HG02840 (cell line): ENCODE measurements around the gene KCNF1.
"Not testable (repeated sequence)": the region's sequence is repeated elsewhere in the genome, so short reads cannot be mapped to it uniquely, and the experiment has no call there.

Experiments
- ATAC-seq: cut with Tn5 transposase; IDR thresholded peaks from one replicate; pipeline ENCODE4 v1.9.1; 2021; ENCODE audit warnings: mild to moderate bottlenecking, moderate library complexity, moderate number of reproducible peaks; ENCODE audit not compliant: unreplicated experiment, low FRiP score

KCNF1 gene

DNA sequence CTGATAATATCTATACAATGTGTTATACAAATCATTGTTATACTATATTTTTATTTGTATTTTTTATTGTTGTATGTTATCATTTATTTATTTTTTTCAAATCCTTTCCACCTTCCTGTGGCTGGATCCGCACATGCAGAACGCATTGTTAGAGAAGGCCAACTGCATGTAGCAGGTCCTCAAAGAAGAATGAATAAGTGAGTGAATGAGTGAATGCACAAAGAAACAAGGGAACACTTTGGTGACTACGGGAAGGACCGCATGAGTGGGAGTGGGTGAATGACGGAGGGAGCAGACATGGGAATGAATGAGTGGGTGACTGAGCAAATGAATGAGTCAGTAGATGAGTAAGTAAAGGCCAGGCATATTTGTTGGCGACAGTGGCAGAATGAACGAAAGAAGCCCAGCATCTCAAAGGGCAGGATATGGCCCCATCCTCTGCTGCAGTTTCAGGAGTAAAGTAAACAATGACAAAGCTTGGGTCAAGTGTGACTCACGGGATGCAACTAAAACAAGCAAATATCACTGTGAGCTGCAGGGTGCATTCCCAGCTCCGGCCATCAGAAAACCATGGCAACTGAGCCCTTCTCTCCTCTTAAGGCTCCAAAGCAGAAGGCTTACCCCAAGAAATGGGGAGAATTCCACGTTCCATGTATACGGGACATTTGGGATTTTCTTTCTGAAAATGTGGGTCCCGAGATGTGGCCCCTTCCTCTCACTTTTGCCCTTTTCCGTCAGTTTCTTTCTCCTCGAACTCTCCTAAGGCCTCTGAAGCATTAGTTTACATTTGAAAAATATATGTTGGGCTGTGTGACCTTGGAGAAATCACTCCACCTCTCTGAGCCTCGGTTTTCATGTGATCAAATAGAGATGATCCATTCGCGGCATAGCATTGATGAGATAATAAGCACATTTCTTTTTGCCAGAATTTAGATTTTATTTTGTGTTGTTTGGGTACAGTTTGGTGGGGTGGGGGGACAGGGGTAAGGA is 24.5 kb downstream of the KCNF1 start:
- ATAC-seq: no peak

DNA sequence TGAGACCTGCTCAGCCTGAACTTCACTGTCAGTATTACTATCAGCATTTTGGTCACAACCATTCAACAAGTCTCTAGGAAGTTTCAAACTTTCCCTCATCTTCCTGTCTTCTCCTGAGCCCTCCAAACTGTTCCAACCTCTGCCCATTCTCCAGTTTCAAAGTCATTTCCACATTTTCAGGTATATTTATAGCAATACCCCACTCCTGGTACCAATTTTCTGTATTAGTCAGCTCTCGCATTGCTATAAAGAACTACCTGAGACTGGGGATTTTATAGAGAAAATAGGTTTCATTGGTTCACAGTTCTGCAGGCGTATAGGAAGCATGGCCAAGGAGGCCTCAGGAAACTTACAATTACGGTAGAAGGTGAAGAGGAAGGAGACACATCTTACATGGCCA is 27.3 kb downstream of the KCNF1 start:
- no peak for ATAC-seq

DNA sequence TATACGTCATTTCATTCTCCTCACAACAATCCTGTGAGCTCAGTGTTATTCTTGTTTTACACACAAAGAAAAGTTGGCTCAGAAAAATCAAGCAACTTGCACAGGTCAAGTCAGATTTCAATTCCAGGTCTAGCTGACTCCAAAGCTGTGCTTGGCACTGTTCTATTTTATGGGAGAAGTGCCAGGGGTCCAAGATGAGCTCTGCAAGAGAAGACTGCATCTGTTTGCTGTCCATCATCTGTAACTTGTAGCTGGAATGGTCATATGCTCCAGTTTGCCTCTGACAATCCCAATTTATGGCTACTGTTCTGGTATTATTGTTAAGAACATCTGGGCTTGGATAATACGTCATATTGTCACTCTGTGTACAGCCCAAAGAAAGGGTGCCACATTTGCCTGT is 28.9 kb downstream of the KCNF1 start:
- no peak for ATAC-seq

DNA sequence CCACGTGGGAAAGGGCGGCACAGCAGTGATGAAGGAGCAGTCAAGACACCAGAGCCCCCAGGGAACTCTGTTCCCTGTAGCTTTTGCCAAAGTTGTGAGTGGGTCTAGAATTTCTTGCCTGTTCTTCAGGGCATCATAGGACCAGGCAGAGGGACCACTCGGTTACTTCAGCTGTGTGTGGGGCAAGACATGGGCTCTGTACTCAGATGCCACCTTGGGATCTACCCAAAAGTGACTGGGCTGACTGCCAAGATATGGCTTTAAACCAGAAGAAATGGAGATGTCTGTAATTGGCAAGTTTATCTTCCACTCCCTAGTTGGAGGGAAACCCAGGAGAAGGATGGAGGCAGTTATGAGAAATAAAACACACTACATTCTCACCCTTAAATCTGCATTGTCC is 29.6 kb downstream of the KCNF1 start:
- no peak for ATAC-seq

- no peak for ATAC-seq
Measured at GRCh38 chr2:10944799-10945198, 33.1 kb downstream of the KCNF1 start.

DNA sequence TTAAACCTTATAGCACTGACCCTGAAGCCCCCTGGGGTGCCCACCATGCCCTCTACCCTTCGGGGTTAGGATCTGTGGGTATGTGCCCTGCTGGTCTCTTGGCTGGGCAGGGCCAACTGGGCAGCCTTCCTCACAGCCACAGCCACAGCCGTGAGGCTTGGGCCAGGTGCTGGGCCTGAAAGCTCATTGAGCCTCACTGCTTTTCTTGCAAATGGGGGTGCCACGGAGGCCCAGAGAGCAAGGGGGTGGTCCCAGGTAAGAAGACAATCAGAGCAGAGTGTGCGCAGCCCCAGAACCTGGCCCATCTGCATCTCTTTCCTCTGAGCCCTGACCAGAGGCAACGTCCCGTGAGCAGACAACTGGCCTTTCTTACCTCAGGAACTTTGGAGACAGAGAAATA is 34.7 kb downstream of the KCNF1 start:
- no peak for ATAC-seq

- no peak for ATAC-seq
Measured at GRCh38 chr2:10947005-10947440, 35.3 kb downstream of the KCNF1 start.

- ATAC-seq: no peak
Measured at GRCh38 chr2:10947446-10948187, 35.9 kb downstream of the KCNF1 start.

GRCh38 chr2:10948188-10948564 is 36.4 kb downstream of the KCNF1 start:
- ATAC-seq: no peak

DNA sequence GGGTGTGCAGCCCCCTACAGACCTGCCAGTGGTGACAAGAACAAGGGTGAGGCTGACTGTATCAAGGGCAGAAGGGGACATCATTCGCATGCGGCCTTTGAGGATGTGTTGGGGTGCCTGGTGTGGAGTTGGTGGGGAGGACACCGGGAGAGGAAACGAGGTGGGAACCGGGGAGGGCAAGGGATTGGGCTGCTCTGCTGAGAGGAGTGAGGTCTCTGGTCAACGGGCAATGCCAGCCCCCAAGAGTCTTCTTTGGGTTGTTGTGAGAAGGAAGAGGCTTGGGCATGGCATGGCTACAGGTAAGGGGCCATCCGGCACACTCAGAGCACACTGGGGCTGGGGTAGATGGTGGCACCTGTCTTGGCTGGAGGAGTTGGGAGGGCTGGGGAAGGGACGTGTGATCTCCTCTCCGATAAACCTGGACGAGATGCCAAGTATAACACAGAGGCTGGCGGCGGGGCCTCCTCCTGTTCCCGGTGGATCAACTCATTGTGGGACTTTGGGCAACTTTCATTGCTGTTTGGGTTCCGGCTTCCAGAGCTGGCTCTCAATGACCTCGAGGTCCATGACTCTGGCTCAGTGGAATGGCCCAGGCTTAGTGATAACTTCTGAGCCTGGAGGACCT is 37.0 kb downstream of the KCNF1 start:
- no peak for ATAC-seq

DNA sequence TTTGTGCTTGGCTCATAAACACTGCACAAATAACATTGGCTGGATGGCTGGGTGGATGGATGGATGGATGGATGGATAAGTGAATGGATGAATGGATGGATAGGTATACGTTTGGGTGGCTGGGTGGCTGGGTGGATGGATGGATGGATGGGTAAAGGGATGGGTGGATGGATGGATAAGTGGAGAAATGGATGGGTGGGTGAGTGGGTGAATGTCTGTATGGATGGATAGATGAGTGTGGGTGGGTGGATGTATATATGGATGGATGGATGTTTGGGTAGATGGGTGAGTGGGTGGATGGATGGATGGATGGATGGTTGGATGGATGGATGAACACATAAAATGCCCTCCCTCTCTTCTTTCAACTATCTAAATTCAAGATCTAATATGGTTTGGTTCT is 38.1 kb downstream of the KCNF1 start:
- no peak for ATAC-seq

GRCh38 chr2:10951558-10952414 is 40.1 kb downstream of the KCNF1 start:
- ATAC-seq: no peak

DNA sequence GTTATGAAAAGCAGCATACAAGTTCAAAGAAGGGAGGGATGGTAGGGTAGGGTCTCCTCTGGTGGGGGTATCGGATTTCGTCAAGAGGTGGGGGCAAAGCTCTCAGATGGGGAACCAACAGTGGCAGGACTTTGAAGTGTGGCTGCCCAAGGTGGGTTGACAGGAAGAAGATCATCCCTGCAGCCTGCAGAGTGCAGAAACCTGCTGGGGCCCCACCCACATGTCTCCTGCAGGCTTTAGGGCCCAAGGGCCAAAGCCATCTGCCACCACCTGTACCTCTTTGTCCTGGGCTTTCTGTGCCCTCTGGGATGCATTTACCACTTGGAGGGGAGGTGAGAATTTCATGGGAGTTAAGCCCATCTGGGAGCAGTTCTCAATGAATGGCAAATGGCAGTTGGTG is 42.7 kb downstream of the KCNF1 start:
- ATAC-seq: no peak

GRCh38 chr2:10954856-10955818 is 43.4 kb downstream of the KCNF1 start:
- no peak for ATAC-seq

DNA sequence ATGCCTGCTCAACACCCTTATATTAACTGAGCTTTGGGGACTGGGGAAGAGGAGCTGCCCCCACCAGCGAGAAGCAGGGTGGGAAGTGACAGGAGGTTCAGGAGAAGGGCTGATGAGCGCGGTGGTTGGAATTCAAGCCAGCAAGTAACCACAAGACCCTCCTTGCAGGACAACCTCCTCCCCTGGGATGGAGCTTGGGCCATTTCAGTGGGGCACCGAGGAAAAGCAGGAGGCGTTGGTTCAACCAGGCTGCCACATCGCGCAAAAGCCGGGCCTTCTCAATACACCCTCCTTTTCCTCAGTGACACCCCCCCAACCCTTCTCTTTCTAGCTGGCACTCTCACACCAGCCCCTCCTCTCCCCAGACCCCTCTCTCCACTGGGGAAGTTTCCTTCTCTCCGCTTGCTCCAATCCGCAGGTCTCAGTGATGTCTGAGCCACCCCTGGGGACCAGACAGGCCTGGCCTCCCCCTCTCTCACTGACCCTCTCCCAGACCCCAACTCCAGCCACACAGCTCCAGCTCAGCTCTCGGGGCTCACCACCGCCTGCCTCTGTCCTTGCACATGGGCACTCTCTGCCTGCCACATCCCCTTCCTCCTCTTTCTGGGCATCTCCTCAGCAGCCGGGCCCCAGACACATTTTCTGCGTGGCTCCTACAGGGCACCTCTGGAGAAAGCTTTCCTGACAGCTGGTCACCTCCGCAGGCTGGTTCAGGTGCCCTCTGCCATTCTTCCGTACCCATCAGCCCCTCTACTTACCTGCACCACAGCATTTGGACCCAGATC is 44.5 kb downstream of the KCNF1 start:
- no peak for ATAC-seq

GRCh38 chr2:10957391-10957790 is 45.7 kb downstream of the KCNF1 start:
- ATAC-seq: no peak

DNA sequence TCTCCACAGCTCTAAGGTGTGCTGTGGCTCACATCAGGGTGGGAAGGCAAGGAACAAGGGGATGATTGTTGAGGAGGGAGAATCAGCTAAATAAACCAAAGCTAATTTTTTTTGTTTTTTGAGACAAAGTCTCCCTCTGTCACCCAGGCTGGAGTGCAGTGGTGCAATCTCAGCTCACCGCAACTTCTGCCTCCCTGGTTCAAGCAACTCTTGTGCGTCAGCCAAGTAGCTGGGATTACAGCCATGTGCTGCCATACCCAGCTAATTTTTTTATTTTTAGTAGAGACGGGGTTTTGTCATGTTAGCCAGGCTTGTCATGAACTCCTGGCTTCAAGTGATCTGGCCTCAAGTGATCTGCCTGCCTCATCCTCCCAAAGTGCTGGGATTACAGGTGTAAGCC is 46.7 kb downstream of the KCNF1 start:
- not testable (repeated sequence) for ATAC-seq
